Breast epithelium (tissue), 4 donors: Measurements from ENCODE around the gene TUBA1A. TPM values are rescaled to one million over a fixed set of nuclear protein-coding genes. Genes with fewer than 3 reads are reported as not detected.
"Not testable (repeated sequence)": the region's sequence is repeated elsewhere in the genome, so short reads cannot be mapped to it uniquely, and the experiment has no call there.

Experiments used
- DNase-seq, 2 donors: peaks; one replicate each; pipeline ENCODE4 v3.0.0-alpha.2; 2019; ENCODE audit warnings: low spot score in 2 of 2
- H3K27ac ChIP-seq, 2 donors: fragments of 200-600 bp; sonication (generic) in 1 of 2; one replicate each; pipeline ENCODE4 v1.5.1; 2016 to 2019; ENCODE audit warnings: mild to moderate bottlenecking in 1 of 2
- H3K27me3 ChIP-seq, 2 donors: fragments of 200-600 bp; sonication (generic) in 1 of 2; one replicate each; pipeline versions ENCODE4 v1.5.1 to v1.6.0; 2017 to 2019; ENCODE audit warnings: control low read depth in 1 of 2, mild to moderate bottlenecking in 1 of 2
- H3K36me3 ChIP-seq: fragments of 200-600 bp; one replicate; pipeline ENCODE4 v1.5.1; 2019
- H3K4me1 ChIP-seq, 2 donors: fragments of 200-600 bp; sonication (generic); one replicate each; pipeline ENCODE4 v1.5.1; 2016 to 2019; ENCODE audit warnings: control low read depth in 1 of 2
- H3K4me3 ChIP-seq, 3 donors: fragments of 200-600 bp; sonication (generic); 1 replicate in 2 of 3; 2 replicates in 1 of 3; pipeline ENCODE4 v1.5.1; 2016 to 2019; ENCODE audit warnings: mild to moderate bottlenecking in 3 of 3, moderate library complexity in 2 of 3
- H3K9me3 ChIP-seq, 2 donors: fragments of 200-600 bp; sonication (generic) in 1 of 2; one replicate each; pipeline ENCODE4 v1.5.1; 2016 to 2019; ENCODE audit warnings: control low read depth in 1 of 2
- POLR2A ChIP-seq: fragments of 450-650 bp; IDR thresholded peaks from one replicate; pipeline ENCODE4 v1.6.1; 2016; ENCODE audit warnings: antibody characterized with exemption, mild to moderate bottlenecking, moderate library complexity
- POLR2AphosphoS5 ChIP-seq, 3 donors: sonication (generic); formaldehyde crosslinking; IDR thresholded peaks; one replicate each; pipeline ENCODE4 v1.6.1; 2017; ENCODE audit warnings: antibody characterized with exemption in 3 of 3
- intact Hi-C: fragments of 100-400 bp; cut with DNase I; formaldehyde crosslinking; loops from one replicate; pipeline ENCODE4 v1.15.1; 2023; ENCODE audit warnings: low total_unique reads
- total RNA-seq, 3 donors: library from RNA; depleted of rRNA; stranded (reverse); fragments of >200 nt; gene quantifications; one replicate each; pipeline ENCODE4 v1.1.0, GENCODE V29; 2016
- TF ChIP-seq, protein P1 (sequence below), 3 donors: fragments of 450-650 bp; IDR thresholded peaks; one replicate each; pipeline ENCODE4 v1.5.1; 2016 to 2017; ENCODE audit warnings: antibody characterized with exemption in 3 of 3, mild to moderate bottlenecking in 3 of 3, moderate library complexity in 3 of 3

TUBA1A gene
- total RNA-seq, 3 donors from 2014 or later, result 133 to 215 (median 150) TPM

DNA sequence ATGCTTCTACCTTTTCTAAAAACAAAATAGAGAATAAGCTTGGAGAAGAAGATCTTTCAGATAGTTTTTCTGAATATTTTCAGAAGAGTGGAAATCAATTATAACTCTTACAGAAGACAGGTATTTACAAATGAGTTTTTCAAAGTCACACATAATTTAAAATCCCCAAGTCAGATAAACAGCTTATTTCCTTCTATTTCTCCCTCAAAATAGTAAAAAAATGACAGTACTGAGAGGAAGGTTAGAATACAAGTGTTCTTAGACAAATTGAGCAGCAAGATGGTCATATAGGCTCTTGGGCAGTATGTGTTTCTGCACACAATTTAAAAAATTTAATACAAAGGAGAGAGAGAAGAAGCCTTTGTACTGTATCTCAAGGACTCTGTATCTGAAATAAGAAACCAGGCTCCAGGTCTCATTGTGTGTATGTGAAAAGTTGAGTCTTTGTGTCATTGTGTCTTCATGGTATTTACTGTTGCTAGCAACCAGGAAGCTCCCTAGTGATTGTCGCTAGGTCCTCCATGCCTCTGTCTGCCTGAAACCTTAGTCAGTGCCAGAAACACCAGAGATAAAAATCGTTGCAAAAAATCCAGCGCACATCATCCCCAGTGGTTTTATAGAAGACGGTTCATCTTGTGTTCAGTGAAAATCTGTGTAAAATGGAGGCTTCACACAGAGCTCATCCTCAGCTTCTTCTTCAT, 12.9 kb upstream of the TUBA1A start:
- H3K36me3 ChIP-seq, result no peaks in the 10 kb centered on the region
- peak overlapping the region; percentile 86 for H3K27ac ChIP-seq
- H3K4me1 ChIP-seq, result peaks cover 0 to 9% of the 10 kb centered on the region in 2 donors
- TF ChIP-seq POLR2AphosphoS5 (IDR thresholded peaks at IDR 0.05) (peak in 1 of 3 donors; percentile 12), POLR2A (no peak)
- no peaks in the 10 kb centered on the region for H3K9me3 ChIP-seq
- intact Hi-C loops, result no loop called here
- peak overlapping the region in 1 of 3 donors; percentile 0 for H3K4me3 ChIP-seq
- DNase-seq, result peak in 1 of 2 donors; percentile 40
- no peaks in the 10 kb centered on the region for H3K27me3 ChIP-seq

DNA sequence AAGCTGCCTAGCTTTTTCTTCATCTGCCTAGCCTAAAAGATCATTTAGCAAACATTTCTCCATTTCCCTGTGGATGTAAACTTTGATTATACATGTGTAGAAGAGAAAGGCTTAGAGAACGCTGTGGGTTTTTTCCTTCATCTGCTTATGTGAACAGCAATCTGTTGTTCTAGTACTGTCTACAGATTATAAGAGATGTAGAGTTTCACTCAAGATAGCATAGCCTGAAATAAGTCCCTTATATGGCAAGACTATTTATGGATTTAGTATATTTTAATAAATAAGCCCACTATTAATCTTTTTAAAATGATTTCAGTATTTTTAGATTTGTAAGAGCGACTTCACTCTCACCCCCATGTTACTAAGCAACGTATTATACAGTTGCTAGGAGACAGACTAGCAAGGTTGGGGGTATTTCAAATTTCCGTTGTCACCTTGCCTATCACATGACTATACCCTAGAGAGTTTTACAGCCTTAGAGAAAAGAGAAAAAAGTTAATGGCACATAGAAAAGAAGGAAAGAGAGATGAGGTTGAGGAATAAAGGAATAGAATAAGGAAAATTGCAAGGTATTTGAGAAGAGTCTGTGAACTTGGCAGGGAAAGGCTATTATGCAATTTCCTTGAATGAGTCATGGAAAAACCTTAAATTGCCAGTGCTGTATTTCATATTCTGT, 12.2 kb upstream of the TUBA1A start:
- DNase-seq, result no peak
- H3K36me3 ChIP-seq, result no peaks in the 10 kb centered on the region
- TF ChIP-seq POLR2AphosphoS5 (IDR thresholded peaks at IDR 0.05) (no peak), POLR2A (no peak)
- TF ChIP-seq, protein P1, sequence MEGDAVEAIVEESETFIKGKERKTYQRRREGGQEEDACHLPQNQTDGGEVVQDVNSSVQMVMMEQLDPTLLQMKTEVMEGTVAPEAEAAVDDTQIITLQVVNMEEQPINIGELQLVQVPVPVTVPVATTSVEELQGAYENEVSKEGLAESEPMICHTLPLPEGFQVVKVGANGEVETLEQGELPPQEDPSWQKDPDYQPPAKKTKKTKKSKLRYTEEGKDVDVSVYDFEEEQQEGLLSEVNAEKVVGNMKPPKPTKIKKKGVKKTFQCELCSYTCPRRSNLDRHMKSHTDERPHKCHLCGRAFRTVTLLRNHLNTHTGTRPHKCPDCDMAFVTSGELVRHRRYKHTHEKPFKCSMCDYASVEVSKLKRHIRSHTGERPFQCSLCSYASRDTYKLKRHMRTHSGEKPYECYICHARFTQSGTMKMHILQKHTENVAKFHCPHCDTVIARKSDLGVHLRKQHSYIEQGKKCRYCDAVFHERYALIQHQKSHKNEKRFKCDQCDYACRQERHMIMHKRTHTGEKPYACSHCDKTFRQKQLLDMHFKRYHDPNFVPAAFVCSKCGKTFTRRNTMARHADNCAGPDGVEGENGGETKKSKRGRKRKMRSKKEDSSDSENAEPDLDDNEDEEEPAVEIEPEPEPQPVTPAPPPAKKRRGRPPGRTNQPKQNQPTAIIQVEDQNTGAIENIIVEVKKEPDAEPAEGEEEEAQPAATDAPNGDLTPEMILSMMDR (IDR thresholded peaks at IDR 0.05), result no peak
- intact Hi-C loops, result no loop called here
- H3K4me1 ChIP-seq, result peaks cover 0 to 9% of the 10 kb centered on the region in 2 donors
- H3K4me3 ChIP-seq, result peak overlapping the region in 1 of 3 donors; percentile 2
- H3K27ac ChIP-seq, result peak overlapping the region; percentile 86
- no peaks in the 10 kb centered on the region for H3K9me3 ChIP-seq
- no peaks in the 10 kb centered on the region for H3K27me3 ChIP-seq

DNA sequence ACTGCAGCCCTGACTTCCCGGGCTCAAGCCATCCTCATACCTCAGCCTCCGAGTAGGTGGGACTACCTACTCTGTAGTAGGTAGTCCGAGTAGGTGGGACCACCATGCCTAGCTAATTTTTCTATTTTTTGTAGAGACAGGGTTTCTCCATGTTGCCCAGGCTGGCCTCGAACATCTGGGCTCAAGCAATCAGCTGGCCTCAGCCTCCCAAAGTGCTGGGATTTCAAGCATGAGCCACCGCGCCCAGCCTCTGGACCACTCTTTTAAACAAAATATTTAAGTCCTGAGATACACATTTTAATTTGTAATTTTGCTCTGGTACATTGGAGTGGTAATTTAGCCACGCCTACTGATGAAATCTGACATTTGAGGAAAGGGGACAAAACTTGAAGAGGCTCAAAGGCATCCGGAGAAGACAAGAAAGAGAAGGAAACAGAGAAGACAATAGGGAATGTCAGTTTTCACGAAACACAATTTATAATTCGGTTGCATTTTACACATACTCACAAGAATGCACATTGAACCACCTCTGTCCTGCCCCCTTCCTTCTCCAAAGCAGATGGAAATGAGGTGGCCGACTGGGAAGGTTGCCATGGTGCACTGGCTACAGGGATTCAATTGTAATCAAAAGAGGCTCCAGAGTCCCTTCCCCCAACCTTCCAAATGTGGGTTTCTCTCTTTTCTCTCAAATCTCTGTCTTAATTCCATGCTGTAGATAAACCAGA, 9.7 kb upstream of the TUBA1A start:
- Histone ChIP-seq H3K4me3 (no peak overlapping the region), H3K36me3 (no peaks in the 10 kb centered on the region), H3K4me1 (peaks cover 0 to 9% of the 10 kb centered on the region in 2 donors), H3K27ac (peak overlapping the region; percentile 19 to 29), H3K9me3 (no peaks in the 10 kb centered on the region), H3K27me3 (no peaks in the 10 kb centered on the region)
- no peak for DNase-seq
- no peak for TF ChIP-seq POLR2A
- TF ChIP-seq, protein P1 (IDR thresholded peaks at IDR 0.05), result no peak
- no peak for TF ChIP-seq POLR2AphosphoS5 (IDR thresholded peaks at IDR 0.05)
- intact Hi-C loops, result no loop called here

DNA sequence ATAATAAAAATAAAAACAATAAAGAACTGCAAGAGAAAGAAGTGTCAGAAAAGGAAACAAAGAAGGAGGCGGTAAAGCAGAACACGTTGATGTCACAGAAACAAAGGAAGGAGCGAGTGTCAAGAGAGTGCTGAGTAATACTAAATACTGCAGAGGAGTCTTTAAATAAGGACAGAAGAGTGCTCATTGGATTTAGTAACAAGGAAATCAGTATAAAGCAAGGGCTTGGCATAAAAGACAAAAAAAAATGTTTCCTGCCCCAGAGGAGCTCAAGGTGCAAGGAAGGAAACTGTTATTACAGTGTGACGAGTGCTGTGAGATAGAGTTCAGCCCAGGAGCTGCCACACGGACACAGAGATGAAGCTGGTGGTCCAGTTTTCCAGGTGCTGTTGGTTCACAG, 8.4 kb upstream of the TUBA1A start:
- intact Hi-C loops, result no loop called here
- TF ChIP-seq POLR2A, result no peak
- no peak for TF ChIP-seq POLR2AphosphoS5 (IDR thresholded peaks at IDR 0.05)
- TF ChIP-seq, protein P1 (IDR thresholded peaks at IDR 0.05), result no peak
- H3K36me3 ChIP-seq, result no peaks in the 10 kb centered on the region
- no peak overlapping the region for H3K4me3 ChIP-seq
- peaks cover 0 to 8% of the 10 kb centered on the region in 2 donors for H3K4me1 ChIP-seq
- no peak for DNase-seq
- H3K9me3 ChIP-seq, result no peaks in the 10 kb centered on the region
- H3K27me3 ChIP-seq, result no peaks in the 10 kb centered on the region
- H3K27ac ChIP-seq, result no peak overlapping the region

DNA sequence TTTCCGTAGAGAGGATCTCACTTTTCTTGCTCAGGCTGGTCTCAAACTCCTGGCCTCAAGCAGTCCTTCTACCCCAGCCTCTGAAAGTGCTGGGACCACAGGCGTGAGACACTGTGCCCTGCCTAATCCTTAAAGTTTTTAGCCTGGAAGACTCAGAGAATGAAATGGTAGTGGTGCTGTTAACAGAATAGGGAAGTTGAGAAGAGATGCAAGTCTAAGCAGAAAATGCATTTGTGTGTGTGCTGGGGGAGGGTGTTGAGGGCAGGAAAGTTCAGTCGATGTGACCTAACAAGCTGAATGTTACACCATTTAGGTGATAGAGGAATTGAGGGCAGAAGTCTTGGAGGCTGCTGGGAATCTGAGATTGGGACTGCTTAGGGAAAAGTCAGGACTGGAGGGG, 6.9 kb upstream of the TUBA1A start:
- no peak for DNase-seq
- no peaks in the 10 kb centered on the region for H3K36me3 ChIP-seq
- no peaks in the 10 kb centered on the region for H3K27me3 ChIP-seq
- H3K4me3 ChIP-seq, result no peak overlapping the region
- no peaks in the 10 kb centered on the region for H3K4me1 ChIP-seq
- no peaks in the 10 kb centered on the region for H3K9me3 ChIP-seq
- intact Hi-C loops, result no loop called here
- H3K27ac ChIP-seq, result no peak overlapping the region
- no peak for TF ChIP-seq POLR2A
- TF ChIP-seq, protein P1 (IDR thresholded peaks at IDR 0.05), result no peak
- TF ChIP-seq POLR2AphosphoS5 (IDR thresholded peaks at IDR 0.05), result no peak

DNA sequence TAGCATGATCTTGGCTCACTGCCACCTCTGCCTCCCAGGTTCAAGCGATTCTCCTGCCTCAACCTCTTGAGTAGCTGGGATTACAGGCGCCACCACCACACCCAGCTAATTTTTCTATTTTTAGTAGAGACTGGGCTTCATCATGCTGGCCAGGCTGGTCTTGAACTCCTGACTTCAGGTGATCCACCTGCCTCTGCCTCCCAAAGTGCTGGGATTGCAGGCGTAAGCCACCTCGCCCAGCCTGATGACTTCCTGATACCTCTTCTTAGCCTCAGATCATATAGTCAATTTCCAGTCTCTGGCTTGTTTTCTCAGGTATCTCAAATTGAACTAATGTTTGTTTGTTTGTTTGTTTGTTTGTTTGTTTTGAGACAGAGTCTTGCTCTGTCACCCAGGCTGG, 4.9 kb upstream of the TUBA1A start:
- H3K36me3 ChIP-seq, DNase-seq, H3K27me3 ChIP-seq, intact Hi-C loops, H3K27ac ChIP-seq, H3K9me3 ChIP-seq, H3K4me1 ChIP-seq, H3K4me3 ChIP-seq: not testable (repeated sequence)

DNA sequence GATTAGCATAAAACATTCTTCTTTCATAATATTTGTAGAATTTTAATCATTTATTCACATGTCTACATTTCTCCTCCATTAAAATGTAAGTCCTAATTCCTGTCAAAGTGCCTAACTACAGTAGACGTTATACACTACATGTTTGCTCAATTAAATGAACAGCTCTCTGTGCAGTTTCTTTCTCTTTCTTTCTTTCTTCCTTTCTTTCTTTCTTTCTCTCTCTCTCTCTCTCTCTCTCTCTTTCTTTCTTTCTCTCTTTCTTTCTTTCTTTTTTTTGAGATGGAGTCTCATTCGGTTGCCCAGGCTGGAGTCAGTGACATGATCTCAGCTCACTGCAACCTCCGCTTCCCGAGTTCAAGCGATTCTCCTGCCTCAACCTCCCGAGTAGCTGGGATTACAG, 2.6 kb upstream of the TUBA1A start:
- H3K27me3 ChIP-seq, H3K4me1 ChIP-seq, intact Hi-C loops, H3K27ac ChIP-seq, H3K36me3 ChIP-seq, DNase-seq, H3K9me3 ChIP-seq, H3K4me3 ChIP-seq: not testable (repeated sequence)
